Subcutaneous adipose tissue (tissue), 4 donors: Measurements from ENCODE around the gene ERC2. TPM values are rescaled to one million over a fixed set of nuclear protein-coding genes. Genes with fewer than 3 reads are reported as not detected.

Experiments
- CTCF ChIP-seq: fragments of 450-650 bp; IDR thresholded peaks from one replicate; pipeline ENCODE4 v1.5.1; 2016; ENCODE audit warnings: low read depth, mild to moderate bottlenecking, control low read depth, antibody characterized with exemption, moderate library complexity
- total RNA-seq, 4 donors: library from RNA; depleted of rRNA; stranded (reverse); fragments of >200 nt; gene quantifications; one replicate each; pipeline ENCODE4 v1.1.0, GENCODE V29; 2016

ERC2 gene
- total RNA-seq, 4 donors from 2014 or later: 1.1 TPM; not detected in 3

DNA sequence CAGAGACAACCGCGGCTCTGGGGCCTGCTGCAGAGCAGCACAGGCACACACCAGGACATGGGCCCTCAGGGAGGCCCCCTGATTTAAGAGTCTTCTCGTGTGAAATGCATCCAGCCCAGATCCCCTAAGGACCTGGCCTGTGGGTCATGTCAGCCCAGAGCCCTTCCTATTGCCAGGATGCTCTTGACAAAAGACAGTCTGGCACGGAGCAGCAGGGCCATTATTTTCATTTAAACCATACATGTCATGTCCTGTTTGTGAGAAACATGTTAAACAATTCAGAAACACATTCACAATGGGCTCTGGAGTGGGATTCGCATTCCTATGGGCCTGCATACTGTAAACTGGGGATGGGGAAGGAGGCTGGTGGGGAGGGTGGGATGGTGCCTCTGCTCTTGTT lies 613.8 kb downstream of the ERC2 start:
- no peak for TF ChIP-seq CTCF

- no peak for TF ChIP-seq CTCF
These were observed 615.9 kb downstream of the ERC2 start for GRCh38 chr3:55852326-55852725.

GRCh38 chr3:55842204-55842603 lies 626.1 kb downstream of the ERC2 start:
- TF ChIP-seq CTCF: no peak

- TF ChIP-seq CTCF: no peak
These were observed 639.6 kb downstream of the ERC2 start for GRCh38 chr3:55828712-55829111.

- no peak for TF ChIP-seq CTCF
These were observed 640.5 kb downstream of the ERC2 start for GRCh38 chr3:55827786-55828185.

GRCh38 chr3:55826731-55827496 lies 641.4 kb downstream of the ERC2 start:
- no peak for TF ChIP-seq CTCF

- no peak for TF ChIP-seq CTCF
These were observed 642.2 kb downstream of the ERC2 start for GRCh38 chr3:55826097-55826496.
